ENCODE data around the gene ABHD10.

DNA sequence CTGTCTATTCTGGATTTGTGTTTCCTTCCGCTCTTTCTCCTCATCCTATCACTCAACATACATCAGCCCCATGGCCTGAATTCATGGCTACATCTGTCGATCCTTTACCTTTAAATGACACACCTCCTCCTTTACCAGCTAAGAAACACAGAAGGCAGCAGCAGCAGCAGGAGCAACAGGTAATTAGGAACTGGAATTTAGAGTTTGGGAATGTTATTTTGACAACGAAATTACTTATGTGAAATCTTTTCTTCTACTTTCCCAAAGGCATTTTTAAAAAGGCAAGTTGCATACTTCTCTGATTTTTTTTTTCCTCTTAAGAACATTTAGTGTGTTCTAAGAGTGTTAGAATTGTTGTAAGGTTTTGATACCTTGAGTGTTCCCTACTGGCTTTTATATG, 29.1 kb upstream of the ABHD10 start:
- TF ChIP-seq, protein P1, sequence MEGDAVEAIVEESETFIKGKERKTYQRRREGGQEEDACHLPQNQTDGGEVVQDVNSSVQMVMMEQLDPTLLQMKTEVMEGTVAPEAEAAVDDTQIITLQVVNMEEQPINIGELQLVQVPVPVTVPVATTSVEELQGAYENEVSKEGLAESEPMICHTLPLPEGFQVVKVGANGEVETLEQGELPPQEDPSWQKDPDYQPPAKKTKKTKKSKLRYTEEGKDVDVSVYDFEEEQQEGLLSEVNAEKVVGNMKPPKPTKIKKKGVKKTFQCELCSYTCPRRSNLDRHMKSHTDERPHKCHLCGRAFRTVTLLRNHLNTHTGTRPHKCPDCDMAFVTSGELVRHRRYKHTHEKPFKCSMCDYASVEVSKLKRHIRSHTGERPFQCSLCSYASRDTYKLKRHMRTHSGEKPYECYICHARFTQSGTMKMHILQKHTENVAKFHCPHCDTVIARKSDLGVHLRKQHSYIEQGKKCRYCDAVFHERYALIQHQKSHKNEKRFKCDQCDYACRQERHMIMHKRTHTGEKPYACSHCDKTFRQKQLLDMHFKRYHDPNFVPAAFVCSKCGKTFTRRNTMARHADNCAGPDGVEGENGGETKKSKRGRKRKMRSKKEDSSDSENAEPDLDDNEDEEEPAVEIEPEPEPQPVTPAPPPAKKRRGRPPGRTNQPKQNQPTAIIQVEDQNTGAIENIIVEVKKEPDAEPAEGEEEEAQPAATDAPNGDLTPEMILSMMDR (IDR thresholded peaks at IDR 0.05): no peak
- TF ChIP-seq POLR2A (IDR thresholded peaks at IDR 0.05): no peak

Data from right lobe of liver (tissue), 4 donors.